KMS-11 (cell line): ENCODE measurements around the gene AHCYL1.

Experiments
- H2AFZ ChIP-seq: fragments of 200-600 bp; sonication (generic); 2 replicates; pipeline ENCODE4 v1.6.1; 2016; ENCODE audit warnings: antibody characterized with exemption, mixed run types, low read depth
- H3K27ac ChIP-seq: fragments of 200-600 bp; sonication (generic); 2 replicates; pipeline ENCODE4 v1.6.1; 2016; ENCODE audit warnings: mild to moderate bottlenecking, mixed run types
- H3K27me3 ChIP-seq: fragments of 200-600 bp; sonication (generic); 2 replicates; pipeline ENCODE4 v1.6.1; 2017; ENCODE audit warnings: mild to moderate bottlenecking, low read depth, mixed run types, moderate library complexity; ENCODE audit not compliant: insufficient read depth
- H3K36me3 ChIP-seq: fragments of 200-600 bp; sonication (generic); 2 replicates; pipeline ENCODE4 v1.6.1; 2017; ENCODE audit warnings: mild to moderate bottlenecking, mixed run types; ENCODE audit not compliant: insufficient read depth
- H3K4me1 ChIP-seq: fragments of 200-600 bp; sonication (generic); 2 replicates; pipeline ENCODE4 v1.6.1; 2016; ENCODE audit warnings: mild to moderate bottlenecking, low read depth, mixed run types; ENCODE audit not compliant: poor library complexity, severe bottlenecking
- H3K4me2 ChIP-seq: fragments of 200-600 bp; sonication (generic); 2 replicates; pipeline ENCODE4 v1.7.0; 2016; ENCODE audit warnings: mild to moderate bottlenecking, mixed run types
- H3K4me3 ChIP-seq: fragments of 200-600 bp; sonication (generic); IDR thresholded peaks from 2 replicates; pipeline ENCODE4 v1.6.1; 2017; ENCODE audit warnings: low read depth, low read length, mixed read lengths; ENCODE audit not compliant: insufficient read depth
- H3K79me2 ChIP-seq: fragments of 200-600 bp; sonication (generic); 2 replicates; pipeline ENCODE4 v1.6.1; 2016; ENCODE audit warnings: low read depth, mixed run types; ENCODE audit not compliant: insufficient read depth
- H3K9ac ChIP-seq: fragments of 200-600 bp; sonication (generic); 2 replicates; pipeline ENCODE4 v1.6.1; 2016; ENCODE audit warnings: mild to moderate bottlenecking, mixed run types
- H4K20me1 ChIP-seq: fragments of 200-600 bp; sonication (generic); 2 replicates; pipeline ENCODE4 v1.6.1; 2016; ENCODE audit warnings: mild to moderate bottlenecking, mixed run types; ENCODE audit not compliant: insufficient read depth
- CTCF ChIP-seq: fragments of 200-600 bp; sonication (generic); conservative IDR thresholded peaks from 2 replicates; pipeline ENCODE4 v1.6.1; 2017; ENCODE audit warnings: low read depth, mild to moderate bottlenecking, antibody characterized with exemption, low read length, moderate library complexity, mixed read lengths

AHCYL1 gene

GRCh38 chr1:109975718-109976117 lies 8.8 kb upstream of the AHCYL1 start:
- H2AFZ ChIP-seq, result no peak overlapping the region
- no peak overlapping the region for H3K9ac ChIP-seq
- H3K36me3 ChIP-seq, result no peaks in the 10 kb centered on the region
- H4K20me1 ChIP-seq, result no peaks in the 10 kb centered on the region
- no peak overlapping the region for H3K4me3 ChIP-seq
- H3K4me2 ChIP-seq, result no peak overlapping the region
- no peak for TF ChIP-seq CTCF
- no peaks in the 10 kb centered on the region for H3K79me2 ChIP-seq
- H3K4me1 ChIP-seq, result peaks cover 18% of the 10 kb centered on the region
- H3K27me3 ChIP-seq, result no peaks in the 10 kb centered on the region
- no peak overlapping the region for H3K27ac ChIP-seq

GRCh38 chr1:109976762-109977161 lies 7.8 kb upstream of the AHCYL1 start:
- no peak for TF ChIP-seq CTCF
- peaks cover 23% of the 10 kb centered on the region for H3K4me1 ChIP-seq
- no peak overlapping the region for H3K4me2 ChIP-seq
- H3K36me3 ChIP-seq, result no peaks in the 10 kb centered on the region
- H4K20me1 ChIP-seq, result no peaks in the 10 kb centered on the region
- no peak overlapping the region for H2AFZ ChIP-seq
- H3K27me3 ChIP-seq, result no peaks in the 10 kb centered on the region
- no peak overlapping the region for H3K27ac ChIP-seq
- H3K4me3 ChIP-seq, result no peak overlapping the region
- H3K79me2 ChIP-seq, result no peaks in the 10 kb centered on the region
- no peak overlapping the region for H3K9ac ChIP-seq

- no peak for TF ChIP-seq CTCF
- H3K36me3 ChIP-seq, result no peaks in the 10 kb centered on the region
Measured at GRCh38 chr1:109977225-109977624, 7.3 kb upstream of the AHCYL1 start.

GRCh38 chr1:109977657-109978378 lies 6.7 kb upstream of the AHCYL1 start:
- Histone ChIP-seq H3K4me3 (no peak overlapping the region), H3K36me3 (no peaks in the 10 kb centered on the region), H3K27ac (no peak overlapping the region), H3K4me1 (peaks cover 23% of the 10 kb centered on the region), H3K79me2 (no peaks in the 10 kb centered on the region), H3K27me3 (no peaks in the 10 kb centered on the region), H3K9ac (no peak overlapping the region), H2AFZ (no peak overlapping the region), H4K20me1 (no peaks in the 10 kb centered on the region), H3K4me2 (no peak overlapping the region)
- TF ChIP-seq CTCF, result no peak

More at GRCh38 chr1:109977225-109977624, 7.3 kb upstream of the AHCYL1 start:
- Histone ChIP-seq H3K4me2 (no peak overlapping the region), H3K27ac (no peak overlapping the region), H4K20me1 (no peaks in the 10 kb centered on the region), H3K27me3 (no peaks in the 10 kb centered on the region), H3K9ac (no peak overlapping the region), H3K4me1 (peaks cover 23% of the 10 kb centered on the region), H3K79me2 (no peaks in the 10 kb centered on the region), H2AFZ (no peak overlapping the region), H3K4me3 (no peak overlapping the region)
